GM21786 (cell line): ENCODE results near the gene NUP62.
A peak's percentile ranks its signal among the peaks of the same experiment; 100 is the strongest.

Experiments used
- ATAC-seq: cut with Tn5 transposase; IDR thresholded peaks from one replicate; pipeline ENCODE4 v1.9.1; 2021; ENCODE audit not compliant: unreplicated experiment

Gene NUP62

DNA sequence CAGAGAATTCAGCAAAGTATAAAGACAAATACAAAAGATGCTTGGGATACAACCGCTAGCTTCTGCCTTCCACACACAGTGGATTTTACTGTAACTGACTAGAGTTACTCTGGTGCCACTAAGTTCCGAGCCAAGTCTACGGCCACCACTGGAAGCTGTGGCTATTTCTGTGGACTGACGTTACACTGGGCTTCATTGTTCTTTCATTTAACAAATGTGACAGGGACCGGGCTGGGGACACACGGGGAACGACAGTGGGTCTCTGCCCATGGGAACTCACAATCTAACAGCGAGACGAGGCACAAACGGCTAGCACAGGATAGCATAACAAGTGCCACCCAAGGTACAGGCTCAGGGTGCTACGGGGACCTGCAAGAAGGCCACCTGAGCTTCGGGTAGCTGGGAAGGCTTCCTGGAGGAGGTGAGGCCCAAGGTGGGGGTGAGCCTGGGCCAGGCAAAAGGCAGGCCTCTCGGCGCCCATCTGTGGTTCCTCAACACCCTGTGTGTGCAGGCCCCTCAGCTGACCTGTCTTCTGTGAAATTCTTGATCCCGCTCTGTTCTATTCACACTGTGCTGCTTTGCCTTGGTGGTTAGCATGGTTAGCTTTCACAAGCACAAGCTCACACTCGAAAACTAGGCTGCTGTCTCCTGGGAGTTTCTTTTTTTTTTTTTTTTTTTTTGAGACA, 22.3 kb downstream of the NUP62 start:
- no peak for ATAC-seq

DNA sequence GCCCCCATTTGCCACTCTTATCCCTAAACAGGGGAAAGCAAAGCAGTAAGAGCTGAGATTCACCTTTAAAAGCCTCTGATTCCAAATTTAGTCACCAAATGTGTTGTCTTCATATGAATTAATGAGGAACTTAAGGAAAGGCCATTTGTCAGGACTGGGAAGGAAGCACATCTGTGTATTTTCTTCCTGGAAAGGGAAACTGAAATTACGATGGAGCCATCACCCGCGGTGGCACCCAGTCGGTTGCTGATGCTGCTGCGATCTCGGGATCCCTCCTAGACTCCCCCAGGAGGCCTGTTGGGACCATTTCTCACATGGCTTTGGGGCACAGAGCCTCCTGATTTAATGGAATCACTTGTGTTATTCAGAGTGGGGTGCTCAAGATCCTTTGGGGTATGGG, 25.2 kb downstream of the NUP62 start:
- no peak for ATAC-seq

DNA sequence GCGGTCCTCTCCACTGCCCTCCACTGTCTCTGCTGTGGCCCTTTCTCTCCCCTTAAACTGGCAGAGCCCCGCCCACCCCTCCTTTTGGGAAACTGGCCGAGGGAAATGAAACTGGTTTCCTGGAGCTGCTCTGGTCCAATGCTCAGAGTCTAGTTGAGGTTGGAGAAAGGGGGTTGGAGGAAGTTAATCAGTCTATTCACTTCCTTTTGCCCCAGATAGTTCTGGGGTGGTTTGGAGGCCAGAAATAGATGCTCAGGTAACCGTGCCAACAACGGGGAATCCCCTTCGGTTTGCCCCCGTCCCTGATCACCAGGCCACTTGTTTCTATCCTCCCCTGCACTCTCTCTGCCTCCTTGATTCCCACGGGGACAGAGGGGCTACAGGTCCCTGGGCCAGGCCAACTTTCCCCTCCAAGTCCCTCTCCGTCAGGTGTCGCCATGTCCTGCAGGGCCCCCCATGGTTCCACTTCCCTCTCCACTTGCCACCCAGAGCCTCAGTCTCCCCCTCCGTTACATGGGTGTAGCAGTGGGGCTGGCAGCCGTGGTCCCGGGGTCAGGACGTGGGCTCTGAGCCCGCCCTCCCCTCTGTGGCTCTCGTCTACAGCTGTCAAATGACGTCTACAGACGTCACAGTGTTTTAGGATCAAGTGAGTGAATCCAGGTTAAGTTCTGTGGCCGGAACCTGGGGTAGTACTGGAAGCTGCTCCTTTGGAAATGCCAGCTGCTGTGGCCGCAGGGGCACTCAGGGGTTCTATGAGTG, 32.3 kb downstream of the NUP62 start, which contains the start of gene IL4I1:
TSS of gene IL4I1 (minus strand) at position 25 of the 759 bp plus-strand sequence. CDS start 727 bp downstream, outside the sequence.
- peak; percentile 54 for ATAC-seq

DNA sequence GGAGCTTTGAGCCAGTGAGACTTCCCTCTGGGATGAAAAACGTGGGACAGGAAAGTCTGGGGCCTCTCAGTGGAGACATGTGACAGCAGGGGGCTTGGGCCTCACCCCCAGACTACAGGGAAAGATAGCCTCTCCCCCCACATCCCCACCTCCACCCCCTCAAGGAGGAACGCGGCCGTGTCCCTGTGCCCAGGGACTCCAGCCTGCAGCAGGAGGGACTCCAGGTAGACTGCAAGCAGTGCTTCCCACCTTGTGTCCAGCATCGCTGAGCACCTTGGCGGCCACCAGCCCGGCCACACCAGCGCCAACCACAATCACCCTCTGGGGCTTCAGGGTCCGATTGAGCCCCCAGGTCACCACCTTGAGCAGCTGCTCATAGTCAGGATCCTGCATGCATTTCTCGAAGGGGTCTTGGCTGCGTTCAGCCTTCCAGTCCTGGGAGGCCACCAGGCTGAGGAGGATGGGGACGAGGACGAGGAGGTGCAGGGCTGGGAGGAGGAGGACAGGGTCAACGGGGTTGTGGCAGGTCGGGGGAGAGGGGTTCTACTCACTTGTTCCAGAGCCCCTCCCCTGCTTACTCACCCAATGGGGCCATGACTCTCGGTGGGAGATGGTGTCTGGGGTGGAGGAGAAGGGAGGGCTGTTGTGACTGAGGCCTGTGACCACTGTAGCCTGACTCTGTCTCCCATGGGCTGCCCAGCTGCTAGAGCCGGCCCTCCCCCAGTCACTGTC, 33.6 kb downstream of the NUP62 start:
- no peak for ATAC-seq

DNA sequence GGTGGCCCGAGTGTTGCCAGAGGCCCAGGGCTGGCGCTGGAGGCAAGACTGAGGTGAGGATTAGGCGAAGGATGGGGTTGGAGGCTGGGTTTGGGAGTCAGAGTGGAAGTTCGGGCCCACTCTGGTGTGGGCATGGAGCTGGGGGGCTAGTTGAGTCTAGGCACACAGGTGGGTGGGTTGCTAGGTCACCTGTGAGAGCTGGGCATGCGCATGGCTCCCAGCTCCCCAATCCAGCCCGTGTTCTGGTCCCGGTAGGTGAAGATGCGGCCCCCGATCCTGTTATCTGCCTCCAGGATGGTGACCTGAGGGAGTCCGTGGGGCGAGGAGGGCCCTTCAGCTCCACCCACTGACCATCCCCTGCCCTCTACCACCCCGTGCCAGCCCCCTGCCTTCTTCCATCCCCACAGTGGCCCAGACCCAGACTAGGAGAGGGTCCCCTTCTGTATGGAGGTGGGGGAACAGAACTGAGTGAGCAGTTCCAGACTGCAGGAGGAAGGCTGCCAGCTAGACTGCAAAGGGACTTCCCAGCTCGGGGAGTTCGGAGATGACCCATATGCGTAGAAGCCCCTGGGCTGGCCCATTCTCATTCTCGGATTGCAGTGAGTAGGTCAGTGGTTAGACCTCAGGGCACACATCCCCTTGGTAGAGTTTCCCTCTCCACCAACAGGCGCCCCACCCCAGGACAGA, 34.3 kb downstream of the NUP62 start:
- ATAC-seq: peak; percentile 26

DNA sequence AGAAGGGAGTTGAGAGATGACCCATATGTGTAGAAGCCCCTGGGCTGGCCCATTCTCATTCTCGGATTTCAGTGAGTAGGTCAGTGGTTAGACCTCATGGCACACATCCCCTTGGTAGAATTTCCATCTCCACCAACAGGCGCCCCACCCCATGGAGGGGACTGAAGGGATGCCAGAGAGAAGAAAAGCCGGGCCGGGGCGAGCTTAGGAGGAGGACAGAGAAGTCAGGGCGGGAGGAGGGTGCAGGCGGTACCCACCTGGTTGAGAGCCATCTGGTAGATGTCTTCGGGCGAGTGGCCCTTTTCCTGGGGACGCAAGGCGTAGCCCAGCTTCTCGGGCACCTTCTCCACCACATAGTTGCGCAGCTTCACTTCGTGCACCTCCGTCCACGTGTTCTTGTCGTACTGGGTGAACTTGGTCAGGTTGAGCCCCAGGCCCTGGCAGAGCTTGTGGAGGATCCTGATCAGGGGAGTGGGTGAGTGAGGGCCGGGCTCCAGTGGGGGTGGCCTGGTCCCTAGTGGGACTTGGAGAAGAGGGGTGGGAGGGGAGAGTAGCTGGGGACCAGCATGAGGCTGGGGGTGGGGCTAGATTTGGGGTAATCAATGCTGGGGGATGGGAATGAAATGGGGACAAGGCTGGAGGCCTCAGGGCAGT, 35.2 kb downstream of the NUP62 start:
- ATAC-seq: no peak

DNA sequence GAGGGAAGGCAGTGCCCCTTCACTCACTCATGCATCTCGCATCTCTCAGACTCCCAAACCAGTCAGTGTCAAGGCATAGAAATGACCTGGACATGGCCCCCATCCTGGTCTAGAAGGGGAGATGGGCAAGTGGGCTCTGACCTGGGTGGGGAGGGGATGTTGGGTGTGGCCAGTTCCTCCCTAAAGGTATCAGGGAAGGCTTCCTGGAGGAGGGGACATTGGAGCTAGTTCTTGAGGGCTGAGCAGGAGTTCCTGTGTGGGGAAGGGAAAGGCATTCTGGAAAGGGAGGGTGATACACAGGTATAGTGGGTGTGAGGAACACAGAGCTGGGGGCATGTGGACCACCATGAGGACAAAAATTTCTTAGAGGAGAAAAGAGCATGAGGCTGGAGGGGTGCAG, 36.6 kb downstream of the NUP62 start:
- no peak for ATAC-seq

DNA sequence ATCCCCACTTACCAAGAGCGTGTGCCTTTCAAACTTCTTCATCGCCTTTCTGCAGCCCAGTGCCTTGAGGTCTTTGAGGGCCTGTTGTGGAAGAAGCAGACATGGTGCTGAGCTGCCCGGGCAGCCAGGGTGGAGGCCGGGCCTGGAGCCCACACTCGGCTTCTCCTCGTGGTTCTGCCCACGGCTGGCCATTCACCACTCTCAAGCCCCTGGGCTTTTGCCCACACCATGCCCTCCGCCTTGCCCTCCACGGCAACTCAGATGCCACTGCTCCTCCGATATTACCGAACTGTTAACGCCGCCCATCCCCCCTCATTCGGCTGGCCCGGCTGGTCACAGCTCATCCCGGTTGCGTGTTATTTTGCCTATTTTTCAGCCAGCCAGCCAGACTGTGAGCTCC, 37.9 kb downstream of the NUP62 start:
- no peak for ATAC-seq

DNA sequence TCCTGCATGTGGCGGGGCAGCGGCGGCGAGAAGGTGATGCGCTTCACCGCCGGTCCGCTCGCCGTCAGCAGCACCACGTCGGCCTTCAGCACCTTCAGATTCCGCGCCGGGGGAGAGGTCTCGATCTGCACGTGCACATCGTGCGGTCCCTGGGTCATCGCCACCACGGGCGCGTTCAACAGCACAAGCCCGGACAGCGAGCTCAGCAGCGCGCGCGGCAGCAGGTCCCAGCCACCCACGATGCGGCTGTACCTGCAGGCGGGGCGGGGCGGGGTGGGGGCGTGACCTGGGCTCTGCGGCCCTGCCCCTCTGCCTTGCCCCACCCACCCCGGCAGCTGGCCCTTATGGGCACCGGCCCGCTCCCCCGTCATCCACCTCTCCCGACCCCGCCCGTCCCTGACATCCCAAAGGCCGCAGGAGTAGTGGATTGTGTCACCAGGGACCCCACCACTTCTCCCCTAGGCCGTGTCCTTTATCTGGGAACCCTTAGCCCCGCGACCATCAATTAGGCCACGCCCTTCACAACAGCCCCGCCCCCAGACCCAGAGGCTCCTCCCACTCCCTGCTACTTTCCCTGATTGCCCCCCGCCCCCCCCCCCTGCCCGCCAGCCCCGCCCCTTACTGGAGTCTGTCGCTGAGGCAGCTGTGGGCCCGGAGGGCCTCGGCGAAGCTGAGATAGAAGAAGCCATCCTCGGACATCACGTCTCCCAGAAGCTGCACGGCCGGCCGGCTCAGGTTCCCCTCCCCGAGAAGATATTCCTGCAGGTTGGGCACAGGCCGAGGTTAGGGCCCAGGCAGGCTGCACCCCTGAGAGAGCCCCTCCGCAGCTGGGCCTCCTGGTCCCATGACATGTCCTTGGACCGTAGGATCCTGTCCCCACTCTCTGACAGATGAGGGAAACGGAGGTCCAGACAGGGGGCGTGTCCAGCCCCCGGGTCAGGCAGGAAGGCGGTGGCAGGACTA, 38.7 kb downstream of the NUP62 start:
- ATAC-seq: no peak

DNA sequence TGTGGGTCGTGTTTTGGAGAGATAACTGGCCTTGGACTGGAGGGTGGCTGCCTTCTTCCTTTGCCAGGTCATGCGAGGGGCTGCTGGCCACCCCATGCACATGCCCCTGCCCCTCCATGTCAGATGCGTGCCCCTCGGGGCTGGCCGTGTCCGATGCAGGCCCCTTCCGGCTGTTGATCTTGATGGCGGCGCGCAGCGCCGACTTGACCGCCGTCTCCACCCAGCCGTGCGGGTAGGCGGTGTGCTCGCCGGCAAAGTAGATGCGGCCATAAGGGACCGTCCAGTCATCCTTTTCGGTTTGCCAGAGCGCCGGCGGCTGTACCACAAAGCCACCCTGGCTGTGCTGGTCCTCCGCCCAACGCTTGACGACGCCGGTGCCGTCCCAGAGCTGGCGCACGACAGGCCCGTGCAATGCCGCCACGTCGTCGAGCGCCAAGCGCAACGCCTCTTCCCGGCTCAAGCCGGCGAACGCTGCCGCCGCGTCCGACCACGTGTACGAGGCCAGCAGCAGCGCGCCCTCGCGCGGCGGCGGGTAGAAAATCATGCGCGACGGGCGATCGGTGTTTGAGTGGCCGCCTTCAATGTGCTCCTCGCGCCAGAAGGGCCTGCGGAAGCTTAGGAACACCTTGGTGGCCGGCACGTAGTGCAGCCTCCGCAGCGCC, 39.5 kb downstream of the NUP62 start:
- ATAC-seq: no peak

DNA sequence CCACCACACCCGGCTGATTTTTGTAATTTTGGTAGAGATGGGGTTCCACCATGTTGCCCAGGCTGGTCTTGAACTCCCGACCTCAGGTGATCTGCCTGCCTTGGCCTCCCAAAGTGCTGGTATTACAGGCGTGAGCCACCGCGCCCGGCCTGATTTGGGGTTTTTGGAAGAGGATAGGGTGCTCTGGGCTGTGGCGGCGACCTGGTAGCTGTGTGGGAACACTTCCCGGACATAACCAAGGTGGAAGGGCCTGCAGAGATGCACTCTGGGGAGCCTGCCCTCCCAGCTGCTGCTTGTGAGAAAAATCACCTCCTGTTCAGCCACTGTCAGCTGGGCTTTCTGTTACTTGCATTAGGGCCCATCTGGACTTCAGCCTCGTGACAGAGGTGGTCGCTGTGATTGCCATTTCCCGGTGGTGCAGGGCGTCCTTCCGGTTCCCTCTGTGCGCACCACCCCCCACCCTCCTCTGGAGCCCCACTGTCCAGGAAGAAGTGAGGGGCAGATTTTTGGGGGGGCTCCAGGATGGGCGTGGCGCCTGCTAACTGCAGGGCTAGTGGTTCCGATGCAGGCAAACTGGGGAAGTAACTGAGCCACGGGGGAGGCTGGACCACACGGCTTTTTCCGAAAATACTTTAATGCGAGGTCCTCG, 40.1 kb downstream of the NUP62 start:
- ATAC-seq: no peak

DNA sequence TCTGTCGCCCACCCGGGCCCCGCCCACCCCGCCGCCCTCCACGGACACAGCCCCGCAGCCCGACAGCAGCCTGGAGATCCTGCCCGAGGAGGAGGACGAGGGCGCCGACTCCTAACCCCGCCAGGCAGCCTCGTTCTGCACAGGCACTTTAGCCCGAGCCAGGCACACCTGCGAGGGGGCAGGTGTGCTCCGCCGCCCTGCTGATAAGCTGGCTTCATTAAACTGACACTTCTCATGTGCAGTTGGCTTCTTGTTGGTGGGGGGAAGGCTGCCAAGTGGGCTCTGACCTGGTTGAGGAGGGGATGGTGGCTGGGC, 40.8 kb downstream of the NUP62 start:
- no peak for ATAC-seq

DNA sequence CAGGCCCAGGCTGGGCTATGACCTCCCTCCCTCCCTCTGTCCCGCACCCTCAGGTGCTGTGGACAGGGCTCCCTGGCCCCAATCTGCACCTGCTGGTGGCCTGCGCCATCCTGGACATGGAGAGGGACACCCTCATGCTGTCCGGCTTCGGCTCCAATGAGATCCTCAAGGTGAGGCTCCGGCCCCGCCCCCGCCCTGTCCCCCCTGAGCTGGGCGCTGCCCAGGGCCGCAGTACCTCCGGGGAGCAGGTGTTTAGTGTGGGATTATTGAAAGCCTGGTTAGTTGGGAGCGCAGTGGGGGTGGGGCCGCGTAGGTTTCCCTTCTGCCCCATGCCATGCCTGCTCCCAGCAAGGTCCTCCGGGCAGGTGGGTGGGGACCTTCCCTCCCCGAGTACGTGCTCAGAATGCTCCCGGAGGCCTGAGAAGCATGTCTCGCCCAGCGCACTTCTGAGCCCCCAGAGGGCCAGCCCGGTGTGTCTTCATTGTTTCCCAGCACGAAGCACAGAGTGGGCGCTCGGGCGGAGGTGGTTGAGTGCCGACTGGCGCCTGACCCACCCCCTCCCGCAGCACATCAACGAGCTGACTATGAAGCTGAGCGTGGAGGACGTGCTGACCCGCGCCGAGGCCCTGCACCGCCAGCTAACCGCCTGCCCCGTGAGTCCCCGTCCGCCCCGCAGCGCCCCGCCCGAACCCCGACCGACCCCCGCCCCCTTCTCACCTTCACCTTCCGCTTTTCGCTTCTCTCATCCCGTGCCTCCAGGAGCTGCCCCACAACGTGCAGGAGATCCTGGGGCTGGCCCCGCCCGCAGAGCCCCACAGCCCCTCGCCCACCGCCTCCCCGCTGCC, 41.4 kb downstream of the NUP62 start:
- ATAC-seq: no peak

DNA sequence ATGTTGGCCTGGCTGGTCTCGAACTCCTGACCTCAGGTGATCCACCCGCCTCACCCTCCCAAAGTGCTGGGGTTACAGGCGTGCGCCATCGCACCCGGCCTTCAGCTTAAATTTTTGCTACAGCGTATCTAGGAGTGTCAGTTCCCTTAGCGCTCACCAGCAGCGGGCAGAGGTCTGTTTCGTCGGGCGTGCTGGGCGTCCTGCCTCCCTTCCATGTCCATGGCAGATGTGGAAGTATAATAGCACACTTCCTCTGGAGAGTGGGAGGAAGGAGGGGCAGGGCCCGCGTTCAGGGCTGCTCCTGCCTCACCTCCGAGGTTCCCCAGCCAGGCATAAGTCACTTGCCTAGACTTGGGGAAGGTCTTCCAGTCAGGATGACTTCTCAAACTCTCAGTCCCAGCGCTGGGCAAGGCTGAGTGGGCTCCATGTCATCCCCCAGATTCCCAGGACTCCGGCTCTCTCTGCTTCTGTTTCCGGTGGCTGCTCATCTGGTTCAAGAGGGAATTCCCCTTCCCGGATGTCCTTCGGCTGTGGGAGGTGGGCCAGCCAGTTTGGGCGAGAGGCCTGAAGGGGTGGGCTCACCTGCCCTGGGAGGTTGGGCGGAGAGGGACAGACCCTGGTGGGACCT, 42.2 kb downstream of the NUP62 start:
- ATAC-seq: no peak

DNA sequence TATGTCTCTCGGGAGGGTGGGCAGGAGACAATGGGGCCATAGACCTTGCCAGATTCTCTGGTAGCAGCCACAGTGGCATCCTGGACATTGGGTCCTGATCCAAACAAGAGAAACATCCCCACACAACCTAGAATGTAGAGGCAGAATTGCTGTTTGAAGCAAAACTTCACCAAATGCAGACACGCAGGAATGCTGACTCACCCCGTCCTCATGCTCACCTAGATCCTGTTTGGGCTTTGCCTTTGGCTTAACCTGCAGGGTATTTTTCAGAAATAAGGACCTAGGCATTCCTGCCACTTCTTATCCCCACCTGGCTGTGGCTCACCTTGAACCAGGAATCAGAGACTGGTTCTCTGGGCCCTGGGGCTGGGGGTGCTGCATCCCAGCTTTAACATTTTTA, 44.5 kb downstream of the NUP62 start:
- no peak for ATAC-seq

DNA sequence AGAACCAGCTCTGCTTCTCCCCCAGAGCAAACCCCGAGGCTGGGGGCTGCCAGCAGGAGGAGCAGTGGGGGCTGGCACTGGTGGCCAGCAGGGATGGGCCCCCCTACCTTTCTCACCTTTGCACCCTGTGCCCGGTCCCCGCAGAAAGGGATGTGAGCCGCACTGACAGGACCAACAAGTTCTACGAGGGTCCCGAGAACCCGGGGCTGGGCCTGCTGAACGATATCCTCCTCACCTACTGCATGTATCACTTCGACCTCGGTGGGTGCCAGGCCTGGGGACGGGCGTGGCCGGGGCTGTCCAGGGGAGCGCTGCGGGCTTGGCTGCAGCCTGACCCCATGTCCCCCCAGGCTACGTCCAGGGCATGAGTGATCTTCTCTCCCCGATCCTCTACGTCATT, 45.2 kb downstream of the NUP62 start:
- no peak for ATAC-seq

DNA sequence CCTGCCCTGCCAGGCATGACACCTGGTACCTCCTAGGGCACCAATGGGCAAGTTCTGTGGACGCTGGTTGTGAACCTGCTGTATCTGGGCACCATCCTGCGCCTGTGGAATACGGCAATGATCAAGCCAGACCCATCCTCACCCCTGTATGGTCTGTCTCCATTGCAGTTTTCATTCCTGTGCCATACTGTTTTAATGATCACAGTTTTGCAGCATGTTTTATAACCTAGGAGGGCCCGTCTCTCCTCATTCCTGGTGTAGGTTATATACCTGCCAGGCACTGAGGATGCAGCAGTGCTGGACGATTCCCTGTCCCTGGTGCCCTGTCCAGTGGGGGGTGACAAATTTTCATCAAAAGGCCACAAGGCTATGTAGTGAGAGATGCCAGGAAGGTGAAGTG, 46.2 kb downstream of the NUP62 start:
- ATAC-seq: no peak
